NB4 (cell line): ENCODE measurements around the gene CDK14.

Experiments used
- POLR2A ChIP-seq: IDR thresholded peaks from 2 replicates; pipeline ENCODE4 v1.6.1; 2011; ENCODE audit warnings: mild to moderate bottlenecking; ENCODE audit not compliant: insufficient read length; ENCODE audit errors: extremely low read depth
- TF ChIP-seq, protein P1 (sequence below): IDR thresholded peaks from 2 replicates; pipeline ENCODE4 v1.6.1; 2011; ENCODE audit warnings: low read depth, low read length

DNA sequence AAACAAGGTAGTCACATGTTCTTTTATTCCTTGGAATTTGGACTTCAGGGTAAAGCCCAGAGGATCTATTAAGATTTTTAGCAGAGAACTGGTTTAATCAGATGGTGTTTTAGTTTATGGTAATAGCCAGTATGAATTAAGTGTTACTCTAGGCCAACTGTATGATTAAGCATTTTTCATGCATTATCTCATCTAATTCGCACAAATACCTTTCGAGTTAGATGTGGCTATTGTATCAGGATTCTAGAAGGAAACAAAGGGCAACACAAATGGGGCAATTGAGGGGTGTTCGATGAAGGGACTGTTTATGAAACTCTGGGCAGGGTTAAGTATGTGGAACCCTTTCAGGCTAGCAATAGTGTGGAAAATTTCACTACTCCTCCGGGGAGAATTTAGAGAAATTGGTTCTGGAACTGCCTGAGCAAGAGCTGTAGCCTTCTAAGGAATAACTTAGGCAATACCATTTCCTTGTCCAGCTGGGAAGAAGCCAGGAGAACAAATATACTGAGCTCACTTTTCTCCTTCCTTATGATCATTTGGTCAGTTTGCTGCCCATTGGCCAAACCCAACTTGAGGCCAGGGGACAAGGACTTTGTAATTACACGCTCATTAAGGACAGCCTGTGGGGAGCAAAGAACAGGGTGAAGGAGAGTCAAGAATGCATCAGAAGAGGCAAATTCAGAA lies 349.1 kb downstream of the CDK14 start:
- TF ChIP-seq POLR2A, result no peak
- TF ChIP-seq, protein P1, sequence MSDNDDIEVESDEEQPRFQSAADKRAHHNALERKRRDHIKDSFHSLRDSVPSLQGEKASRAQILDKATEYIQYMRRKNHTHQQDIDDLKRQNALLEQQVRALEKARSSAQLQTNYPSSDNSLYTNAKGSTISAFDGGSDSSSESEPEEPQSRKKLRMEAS, result no peak
